Prostate gland (tissue), 2 donors: ENCODE measurements around the gene PHLDB1.

ENCODE experiments used
- CTCF ChIP-seq, 4 experiments: fragments of 200-600 bp in 2 of 4; fragments of 450-650 bp in 2 of 4; sonication (generic) in 2 of 4; IDR thresholded peaks; 1 replicate in 3 of 4; 2 replicates in 1 of 4; pipeline ENCODE4 v1.5.1; 2016 to 2019; ENCODE audit warnings: antibody characterized with exemption in 4 of 4, mild to moderate bottlenecking in 2 of 4, moderate library complexity in 2 of 4
- POLR2AphosphoS5 ChIP-seq: sonication (generic); formaldehyde crosslinking; IDR thresholded peaks from one replicate; pipeline ENCODE4 v1.6.1; 2017; ENCODE audit warnings: antibody characterized with exemption

- TF ChIP-seq POLR2AphosphoS5 = no peak
- no peak for TF ChIP-seq CTCF (IDR thresholded peaks at IDR 0.05)
Measured at GRCh38 chr11:118604566-118604965, 2.8 kb upstream of the PHLDB1 start.
